Tibial artery (tissue), 4 donors: ENCODE measurements around the gene TLL2.
"Not testable (repeated sequence)": the region's sequence is repeated elsewhere in the genome, so short reads cannot be mapped to it uniquely, and the experiment has no call there.

Experiments
- DNase-seq, 2 donors: peaks; one replicate each; pipeline ENCODE4 v3.0.0-alpha.2; 2019
- H3K27ac ChIP-seq, 2 donors: fragments of 200-600 bp; sonication (generic) in 1 of 2; 1 replicate in 1 of 2; 2 replicates in 1 of 2; pipeline ENCODE4 v1.5.1; 2018 to 2019; ENCODE audit warnings: mild to moderate bottlenecking in 1 of 2
- H3K27me3 ChIP-seq, 2 donors: fragments of 200-600 bp; sonication (generic) in 1 of 2; one replicate each; pipeline versions ENCODE4 v1.5.1 to v1.6.0; 2016 to 2019
- H3K36me3 ChIP-seq, 3 donors: fragments of 200-600 bp; sonication (generic) in 2 of 3; one replicate each; pipeline ENCODE4 v1.5.1; 2016 to 2019; ENCODE audit warnings: mild to moderate bottlenecking in 2 of 3
- H3K4me1 ChIP-seq, 4 donors: fragments of 200-600 bp; sonication (generic) in 2 of 4; 1 replicate in 3 of 4; 2 replicates in 1 of 4; pipeline ENCODE4 v1.5.1; 2016 to 2019
- H3K4me3 ChIP-seq, 2 donors: fragments of 200-600 bp; sonication (generic) in 1 of 2; 1 replicate in 1 of 2; 2 replicates in 1 of 2; pipeline ENCODE4 v1.5.1; 2018 to 2019; ENCODE audit warnings: mild to moderate bottlenecking in 2 of 2
- H3K9me3 ChIP-seq, 3 donors: fragments of 200-600 bp; sonication (generic) in 1 of 3; one replicate each; pipeline ENCODE4 v1.5.1; 2016 to 2019
- CTCF ChIP-seq, 2 experiments: fragments of 200-600 bp in 1 of 2; fragments of 450-650 bp in 1 of 2; IDR thresholded peaks; one replicate each; pipeline ENCODE4 v1.5.1; 2017 to 2019; ENCODE audit warnings: antibody characterized with exemption in 2 of 2, mild to moderate bottlenecking in 1 of 2, moderate library complexity in 1 of 2
- intact Hi-C: fragments of 100-400 bp; cut with DNase I; formaldehyde crosslinking; loops from one replicate; pipeline ENCODE4 v1.15.0; 2023; ENCODE audit warnings: low total_unique reads

TLL2 gene

GRCh38 chr10:96548589-96548988 is 34.9 kb upstream of the TLL2 start:
- Histone ChIP-seq H3K27me3 (no peaks in the 10 kb centered on the region), H3K36me3 (peaks cover 26 to 67% (median 40%) of the 10 kb centered on the region in 3 donors), H3K4me1 (no peaks in the 10 kb centered on the region), H3K4me3 (no peak overlapping the region), H3K9me3 (no peaks in the 10 kb centered on the region), H3K27ac (no peak overlapping the region)
- intact Hi-C loops: no loop called here
- no peak for TF ChIP-seq CTCF (IDR thresholded peaks at IDR 0.05)
- no peak for DNase-seq

GRCh38 chr10:96545558-96545957 is 31.8 kb upstream of the TLL2 start:
- peaks cover 25 to 71% (median 43%) of the 10 kb centered on the region in 3 donors for H3K36me3 ChIP-seq
- DNase-seq, H3K27ac ChIP-seq, intact Hi-C loops, H3K4me1 ChIP-seq, H3K4me3 ChIP-seq, H3K27me3 ChIP-seq, H3K9me3 ChIP-seq: not testable (repeated sequence)

GRCh38 chr10:96541921-96542320 is 28.2 kb upstream of the TLL2 start:
- no peaks in the 10 kb centered on the region for H3K9me3 ChIP-seq
- intact Hi-C loops: no loop called here
- no peaks in the 10 kb centered on the region for H3K4me1 ChIP-seq
- no peak overlapping the region for H3K4me3 ChIP-seq
- no peak for TF ChIP-seq CTCF (IDR thresholded peaks at IDR 0.05)
- H3K27ac ChIP-seq: no peak overlapping the region
- H3K27me3 ChIP-seq: no peaks in the 10 kb centered on the region
- peaks cover 25 to 57% (median 35%) of the 10 kb centered on the region in 3 donors for H3K36me3 ChIP-seq
- DNase-seq: no peak

- Histone ChIP-seq H3K9me3 (no peaks in the 10 kb centered on the region), H3K27me3 (no peaks in the 10 kb centered on the region), H3K4me1 (no peaks in the 10 kb centered on the region), H3K36me3 (peaks cover 19 to 45% (median 30%) of the 10 kb centered on the region in 3 donors), H3K4me3 (no peak overlapping the region), H3K27ac (no peak overlapping the region)
- TF ChIP-seq CTCF (IDR thresholded peaks at IDR 0.05): no peak
- intact Hi-C loops: no loop called here
- DNase-seq: no peak
Observed at GRCh38 chr10:96540240-96540639, 26.5 kb upstream of the TLL2 start.

GRCh38 chr10:96538683-96539082 is 25.0 kb upstream of the TLL2 start:
- H3K27ac ChIP-seq: no peak overlapping the region
- H3K36me3 ChIP-seq: peaks cover 13 to 32% (median 26%) of the 10 kb centered on the region in 3 donors
- no peaks in the 10 kb centered on the region for H3K27me3 ChIP-seq
- no peak overlapping the region for H3K4me3 ChIP-seq
- intact Hi-C loops: no loop called here
- no peak for TF ChIP-seq CTCF (IDR thresholded peaks at IDR 0.05)
- no peaks in the 10 kb centered on the region for H3K4me1 ChIP-seq
- no peaks in the 10 kb centered on the region for H3K9me3 ChIP-seq
- DNase-seq: no peak

- Histone ChIP-seq H3K4me3 (no peak overlapping the region), H3K9me3 (no peaks in the 10 kb centered on the region), H3K36me3 (peaks cover 14 to 36% (median 18%) of the 10 kb centered on the region in 3 donors), H3K27ac (no peak overlapping the region), H3K4me1 (no peaks in the 10 kb centered on the region), H3K27me3 (no peaks in the 10 kb centered on the region)
- no peak for TF ChIP-seq CTCF (IDR thresholded peaks at IDR 0.05)
- intact Hi-C loops: no loop called here
- DNase-seq: no peak
Observed at GRCh38 chr10:96536129-96536528, 22.4 kb upstream of the TLL2 start.
